Globus pallidus (tissue), 1 donor: Measurements from ENCODE around the gene TRAF3IP1.

Experiments
- DNase-seq: peaks from one replicate; pipeline ENCODE4 v3.0.0-alpha.2; 2015; ENCODE audit warnings: low spot score

TRAF3IP1 gene

GRCh38 chr2:238448031-238448955, 128.0 kb downstream of the TRAF3IP1 start:
- no peak for DNase-seq

DNA sequence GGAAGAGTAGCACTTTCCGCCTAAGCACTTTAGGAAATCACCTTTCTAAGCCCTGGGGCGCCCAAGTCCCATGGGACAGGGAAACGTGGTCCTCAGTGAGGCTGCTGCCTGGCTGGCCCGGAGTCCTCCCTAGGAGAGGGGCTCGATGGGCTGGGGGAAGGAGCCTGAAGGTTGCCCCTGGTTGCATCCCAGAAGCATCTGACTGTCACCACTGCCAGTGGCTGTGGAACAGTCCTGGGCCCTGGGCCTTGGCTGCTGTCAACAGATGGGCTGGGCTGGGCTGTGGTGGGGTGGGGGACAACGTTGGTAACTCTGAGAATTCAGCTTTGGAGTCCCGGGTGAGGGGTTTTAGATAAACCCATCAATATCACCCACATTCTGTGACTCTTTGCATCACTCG, 128.9 kb downstream of the TRAF3IP1 start:
- DNase-seq = no peak

DNA sequence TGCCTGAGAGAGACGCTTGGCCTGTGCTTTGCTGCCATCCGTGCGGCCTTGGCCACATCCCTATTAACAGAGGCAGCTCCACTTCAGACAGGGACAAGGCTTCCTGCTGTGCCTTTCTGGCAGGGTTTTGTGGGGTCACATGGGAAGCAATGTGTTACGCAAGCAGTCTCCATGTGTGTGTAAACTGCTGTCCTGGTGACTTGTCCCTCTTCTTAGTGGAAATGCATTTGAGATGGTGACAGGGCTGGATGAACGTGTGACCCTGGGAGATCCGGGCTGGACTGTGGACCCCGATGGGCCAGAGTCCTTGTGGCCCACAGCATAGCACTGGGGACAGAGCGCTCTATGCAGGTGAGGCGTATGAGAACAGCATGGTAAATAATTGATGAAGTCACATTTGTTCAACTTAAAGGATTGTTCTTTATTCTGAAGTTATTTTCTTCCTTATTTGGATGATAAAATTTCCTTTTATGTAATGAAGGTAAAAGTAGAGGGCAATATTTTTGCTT, 129.6 kb downstream of the TRAF3IP1 start:
- peak; percentile 19 for DNase-seq

GRCh38 chr2:238450440-238450861, 130.1 kb downstream of the TRAF3IP1 start:
- no peak for DNase-seq
